ENCODE results near the gene MACROD2. TPM values are rescaled to one million over a fixed set of nuclear protein-coding genes. Genes with fewer than 3 reads are reported as not detected.

MACROD2 gene
- total RNA-seq, 1 donor from 2014 or later = 2.4 TPM

- no peak overlapping the region for H3K4me2 ChIP-seq (ENCODE audit: low read length)
- H4K20me1 ChIP-seq (ENCODE audit: insufficient read depth, low read length) = no peaks in the 10 kb centered on the region
- no peaks in the 10 kb centered on the region for H3K4me1 Mint-ChIP-seq (ENCODE audit: low read depth, unreplicated experiment)
- H3K27ac ChIP-seq (ENCODE audit: low read depth, low read length) = no peak overlapping the region
- H3K27me3 Mint-ChIP-seq (ENCODE audit: low read depth, unreplicated experiment) = peaks cover 2% of the 10 kb centered on the region
- no peaks in the 10 kb centered on the region for H3K36me3 Mint-ChIP-seq (ENCODE audit: low read depth, unreplicated experiment)
- no peak overlapping the region for H2AFZ ChIP-seq (ENCODE audit: low read depth, low read length)
- no peaks in the 10 kb centered on the region for H3K79me2 ChIP-seq (ENCODE audit: insufficient read depth, low read length)
- H3K27me3 ChIP-seq (ENCODE audit: insufficient read depth, low read length) = no peaks in the 10 kb centered on the region
- H3K36me3 ChIP-seq (ENCODE audit: insufficient read depth, low read length) = no peaks in the 10 kb centered on the region
- TF ChIP-seq CTCF (IDR thresholded peaks at IDR 0.05; ENCODE audit: insufficient read depth, low read depth, low read length) = no peak
- no peak for TF ChIP-seq EZH2 (IDR thresholded peaks at IDR 0.05; ENCODE audit: insufficient read depth, low read length)
- no peak for FAIRE-seq
- no peak for DNase-seq (ENCODE audit: low read depth)
- no peak overlapping the region for H3K27ac Mint-ChIP-seq (ENCODE audit: unreplicated experiment)
- H3K9me3 ChIP-seq (ENCODE audit: insufficient read depth, low read depth, low read length) = no peaks in the 10 kb centered on the region
- no peak overlapping the region for H3K9ac ChIP-seq (ENCODE audit: low read length)
- no peak overlapping the region for H3K4me3 Mint-ChIP-seq (ENCODE audit: unreplicated experiment)
- H3K9me3 Mint-ChIP-seq (ENCODE audit: unreplicated experiment) = no peaks in the 10 kb centered on the region
- H3K4me3 ChIP-seq (ENCODE audit: insufficient read depth, low read depth, low read length) = no peak overlapping the region
- no peaks in the 10 kb centered on the region for H3K4me1 ChIP-seq (ENCODE audit: insufficient read depth, low read length)
Measured at GRCh38 chr20:14667226-14667625, 671.9 kb downstream of the MACROD2 start.

DNA sequence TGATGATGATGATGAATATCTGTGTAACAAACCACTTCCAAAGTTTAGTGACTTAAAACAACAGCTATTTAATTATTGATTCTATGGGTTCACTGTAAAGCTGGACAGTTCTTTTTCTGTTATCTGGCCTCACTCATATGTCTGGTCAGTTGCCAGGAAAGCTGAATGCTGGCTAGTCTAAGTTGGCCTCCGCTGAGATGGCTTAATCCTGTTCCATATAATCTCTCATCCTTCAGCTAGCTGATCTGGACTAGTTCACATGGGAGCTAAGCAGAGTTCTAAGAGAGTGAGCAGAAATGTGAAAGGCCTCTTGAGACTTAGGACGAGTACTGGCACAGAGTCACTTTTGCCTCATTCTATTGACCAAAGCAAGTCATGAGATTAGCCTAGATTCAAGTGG is 676.8 kb downstream of the MACROD2 start:
- DNase-seq (ENCODE audit: low read depth) = no peak
- Histone ChIP-seq H3K9me3 (ENCODE audit: insufficient read depth, low read depth, low read length) (no peaks in the 10 kb centered on the region), H2AFZ (ENCODE audit: low read depth, low read length) (no peak overlapping the region), H3K79me2 (ENCODE audit: insufficient read depth, low read length) (no peaks in the 10 kb centered on the region), H3K9ac (ENCODE audit: low read length) (no peak overlapping the region), H4K20me1 (ENCODE audit: insufficient read depth, low read length) (no peaks in the 10 kb centered on the region), H3K4me2 (ENCODE audit: low read length) (no peak overlapping the region), H3K27ac (ENCODE audit: low read depth, low read length) (no peak overlapping the region), H3K4me1 (ENCODE audit: insufficient read depth, low read length) (no peaks in the 10 kb centered on the region), H3K36me3 (ENCODE audit: insufficient read depth, low read length) (no peaks in the 10 kb centered on the region), H3K27me3 (ENCODE audit: insufficient read depth, low read length) (no peaks in the 10 kb centered on the region), H3K4me3 (ENCODE audit: insufficient read depth, low read depth, low read length) (no peak overlapping the region)
- no peak overlapping the region for H3K4me3 Mint-ChIP-seq (ENCODE audit: unreplicated experiment)
- TF ChIP-seq EZH2 (IDR thresholded peaks at IDR 0.05; ENCODE audit: insufficient read depth, low read length) = no peak
- no peak for TF ChIP-seq CTCF (IDR thresholded peaks at IDR 0.05; ENCODE audit: insufficient read depth, low read depth, low read length)
- FAIRE-seq = no peak
- H3K9me3 Mint-ChIP-seq (ENCODE audit: unreplicated experiment) = peaks cover 5% of the 10 kb centered on the region
- H3K27ac Mint-ChIP-seq (ENCODE audit: unreplicated experiment) = no peak overlapping the region
- no peaks in the 10 kb centered on the region for H3K4me1 Mint-ChIP-seq (ENCODE audit: low read depth, unreplicated experiment)
- H3K27me3 Mint-ChIP-seq (ENCODE audit: low read depth, unreplicated experiment) = no peaks in the 10 kb centered on the region
- H3K36me3 Mint-ChIP-seq (ENCODE audit: low read depth, unreplicated experiment) = peaks cover 2% of the 10 kb centered on the region

DNA sequence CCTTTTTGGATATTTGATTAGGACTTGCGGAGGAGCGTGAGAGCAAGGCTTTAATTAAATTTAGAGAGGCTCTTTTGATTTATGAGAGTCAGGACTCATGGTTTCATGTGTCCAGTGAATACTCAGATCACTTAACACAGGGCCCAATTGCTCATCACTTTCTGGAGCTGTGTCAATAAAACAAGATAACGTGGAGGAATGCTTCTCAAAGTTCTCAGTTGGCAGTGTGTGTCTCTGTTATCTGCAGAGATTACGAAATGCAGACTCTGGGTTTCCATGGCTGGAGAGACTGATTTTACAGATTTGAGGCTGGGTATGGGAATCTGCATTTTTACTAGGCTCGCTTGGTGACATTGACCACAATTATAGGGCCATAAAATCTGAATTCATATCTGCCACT is 677.8 kb downstream of the MACROD2 start:
- Histone ChIP-seq H3K27me3 (ENCODE audit: insufficient read depth, low read length) (no peaks in the 10 kb centered on the region), H4K20me1 (ENCODE audit: insufficient read depth, low read length) (no peaks in the 10 kb centered on the region), H3K79me2 (ENCODE audit: insufficient read depth, low read length) (no peaks in the 10 kb centered on the region), H3K9ac (ENCODE audit: low read length) (no peak overlapping the region), H3K27ac (ENCODE audit: low read depth, low read length) (no peak overlapping the region), H3K4me1 (ENCODE audit: insufficient read depth, low read length) (no peaks in the 10 kb centered on the region), H2AFZ (ENCODE audit: low read depth, low read length) (no peak overlapping the region), H3K4me3 (ENCODE audit: insufficient read depth, low read depth, low read length) (no peak overlapping the region), H3K36me3 (ENCODE audit: insufficient read depth, low read length) (no peaks in the 10 kb centered on the region), H3K9me3 (ENCODE audit: insufficient read depth, low read depth, low read length) (no peaks in the 10 kb centered on the region), H3K4me2 (ENCODE audit: low read length) (no peak overlapping the region)
- H3K4me3 Mint-ChIP-seq (ENCODE audit: unreplicated experiment) = no peak overlapping the region
- H3K27me3 Mint-ChIP-seq (ENCODE audit: low read depth, unreplicated experiment) = no peaks in the 10 kb centered on the region
- FAIRE-seq (no peak), DNase-seq (ENCODE audit: low read depth) (no peak)
- peaks cover 2% of the 10 kb centered on the region for H3K36me3 Mint-ChIP-seq (ENCODE audit: low read depth, unreplicated experiment)
- TF ChIP-seq CTCF (IDR thresholded peaks at IDR 0.05; ENCODE audit: insufficient read depth, low read depth, low read length) (no peak), EZH2 (IDR thresholded peaks at IDR 0.05; ENCODE audit: insufficient read depth, low read length) (no peak)
- peaks cover 5% of the 10 kb centered on the region for H3K9me3 Mint-ChIP-seq (ENCODE audit: unreplicated experiment)
- no peak overlapping the region for H3K27ac Mint-ChIP-seq (ENCODE audit: unreplicated experiment)
- H3K4me1 Mint-ChIP-seq (ENCODE audit: low read depth, unreplicated experiment) = no peaks in the 10 kb centered on the region
